GM23248 (cell line): ENCODE measurements around the gene LAMA1. TPM values are rescaled to one million over a fixed set of nuclear protein-coding genes. Genes with fewer than 3 reads are reported as not detected.

Experiments used
- DNase-seq: peaks from one replicate; pipeline ENCODE4 v3.0.0-alpha.2; 2015
- H2AFZ ChIP-seq: fragments of 200-600 bp; sonication (generic); 2 replicates; pipeline ENCODE4 v1.6.1; 2016; ENCODE audit warnings: antibody characterized with exemption
- H3F3A ChIP-seq: fragments of 200-600 bp; sonication (generic); 2 replicates; pipeline ENCODE4 v1.6.1; 2016; ENCODE audit warnings: mild to moderate bottlenecking, antibody characterized with exemption, mixed run types; ENCODE audit not compliant: insufficient read depth
- H3K27ac ChIP-seq: fragments of 200-600 bp; sonication (generic); 2 replicates; pipeline ENCODE4 v1.5.1; 2016; ENCODE audit warnings: mild to moderate bottlenecking
- H3K27me3 ChIP-seq: fragments of 200-600 bp; sonication (generic); replicated peaks from 2 replicates; pipeline ENCODE4 v1.6.1; 2016; ENCODE audit warnings: mild to moderate bottlenecking; ENCODE audit not compliant: insufficient read depth
- H3K36me3 ChIP-seq: fragments of 200-600 bp; sonication (generic); 2 replicates; pipeline ENCODE4 v1.6.1; 2016; ENCODE audit warnings: low read depth, mild to moderate bottlenecking
- H3K4me1 ChIP-seq: fragments of 200-600 bp; sonication (generic); 2 replicates; pipeline ENCODE4 v1.6.1; 2016; ENCODE audit warnings: mild to moderate bottlenecking; ENCODE audit not compliant: insufficient read depth
- H3K4me2 ChIP-seq: fragments of 200-600 bp; sonication (generic); one replicate; pipeline ENCODE4 v1.6.1; 2016; ENCODE audit warnings: mild to moderate bottlenecking; ENCODE audit not compliant: unreplicated experiment
- H3K4me3 ChIP-seq: fragments of 200-600 bp; sonication (generic); 2 replicates; pipeline ENCODE4 v1.5.1; 2016; ENCODE audit warnings: mild to moderate bottlenecking
- H3K79me2 ChIP-seq: fragments of 200-600 bp; sonication (generic); 2 replicates; pipeline ENCODE4 v1.6.1; 2016; ENCODE audit warnings: mild to moderate bottlenecking; ENCODE audit not compliant: insufficient read depth
- H3K9ac ChIP-seq: fragments of 200-600 bp; sonication (generic); 2 replicates; pipeline ENCODE4 v1.6.1; 2016; ENCODE audit warnings: mild to moderate bottlenecking
- H3K9me2 ChIP-seq: fragments of 200-600 bp; sonication (generic); 2 replicates; pipeline ENCODE4 v1.6.1; 2016; ENCODE audit warnings: mixed run types, mild to moderate bottlenecking, moderate library complexity; ENCODE audit not compliant: insufficient read depth
- H3K9me3 ChIP-seq: fragments of 200-600 bp; sonication (generic); one replicate; pipeline ENCODE4 v1.6.1; 2017; ENCODE audit warnings: low read depth
- H4K20me1 ChIP-seq: fragments of 200-600 bp; sonication (generic); 2 replicates; pipeline ENCODE4 v1.6.0; 2016; ENCODE audit not compliant: insufficient read depth
- EZH2 ChIP-seq: fragments of 200-600 bp; sonication (generic); IDR thresholded peaks from 2 replicates; pipeline ENCODE4 v1.6.1; 2018; ENCODE audit warnings: antibody characterized with exemption, mild to moderate bottlenecking; ENCODE audit not compliant: insufficient read depth, poor library complexity, severe bottlenecking
- EZH2phosphoT487 ChIP-seq: fragments of 200-600 bp; sonication (generic); IDR thresholded peaks from 2 replicates; pipeline ENCODE4 v1.6.1; 2018; ENCODE audit warnings: antibody characterized with exemption, moderate library complexity, mild to moderate bottlenecking, low read depth; ENCODE audit not compliant: insufficient read depth
- WGBS, 2 experiments: methylation state at CpG; one replicate each; pipeline ENCODE4 v1.1.6; 2015 to 2017; ENCODE audit warnings: low lambda C conversion rate in 2 of 2, low coverage in 1 of 2; ENCODE audit errors: missing lambda C conversion rate in 2 of 2; 5-methylcytosine and 5-hydroxymethylcytosine counted together
- in situ Hi-C: fragments of 300-500 bp; cut with MboI; formaldehyde crosslinking; loops from 2 replicates; pipeline ENCODE4 v1.15.0; 2020
- polyA plus RNA-seq: library from polyadenylated mRNA; unstranded; fragments of >200 nt; fragmentation: Nextera tagmentation; extraction: Ambion mirVana; gene quantifications from 2 replicates; pipeline ENCODE4 v1.2.1, GENCODE V29; 2016
- total RNA-seq: library from RNA; depleted of rRNA; stranded (reverse); fragments of >200 nt; shearing (Covaris generic); gene quantifications from 2 replicates; pipeline ENCODE4 v1.2.3, GENCODE V29; 2014

The LAMA1 gene
- total and polyA plus RNA-seq, 2 experiments from 2014 or later: 3.1 to 5.4 TPM

DNA sequence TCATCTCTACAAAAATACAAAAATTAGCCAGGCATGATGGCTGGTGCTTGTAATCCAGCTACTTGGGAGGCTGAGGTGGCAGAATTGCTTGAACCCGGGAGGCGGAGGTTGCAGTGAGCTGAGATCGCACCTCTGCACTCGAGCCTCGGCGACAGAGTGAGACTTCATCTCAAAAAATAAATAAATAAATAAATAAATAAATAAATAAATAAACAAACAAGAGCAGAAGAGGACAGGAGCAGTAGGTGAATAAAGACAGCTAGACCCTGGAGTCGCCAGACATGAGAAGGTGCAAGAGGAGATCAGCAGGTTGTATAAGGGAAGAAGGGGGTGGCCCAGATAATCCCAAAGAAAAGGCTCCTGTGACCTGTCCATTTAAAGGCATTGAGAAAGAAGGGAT is 12.3 kb downstream of the LAMA1 start:
- Histone ChIP-seq H3F3A (no peaks in the 10 kb centered on the region), H3K27ac (no peak overlapping the region), H3K36me3 (no peaks in the 10 kb centered on the region), H3K79me2 (no peaks in the 10 kb centered on the region), H3K4me2 (no peak overlapping the region), H2AFZ (no peak overlapping the region), H3K9me3 (no peaks in the 10 kb centered on the region), H4K20me1 (no peaks in the 10 kb centered on the region), H3K9ac (no peak overlapping the region), H3K27me3 (no peaks in the 10 kb centered on the region), H3K9me2 (no peaks in the 10 kb centered on the region), H3K4me3 (no peak overlapping the region), H3K4me1 (no peaks in the 10 kb centered on the region)
- in situ Hi-C loops: no loop called here
- DNase-seq: no peak
- TF ChIP-seq EZH2 (no peak), EZH2phosphoT487 (no peak)
- WGBS, 2 experiments: 85 to 88% methylated on average over 7 of the region's 7 CpGs

DNA sequence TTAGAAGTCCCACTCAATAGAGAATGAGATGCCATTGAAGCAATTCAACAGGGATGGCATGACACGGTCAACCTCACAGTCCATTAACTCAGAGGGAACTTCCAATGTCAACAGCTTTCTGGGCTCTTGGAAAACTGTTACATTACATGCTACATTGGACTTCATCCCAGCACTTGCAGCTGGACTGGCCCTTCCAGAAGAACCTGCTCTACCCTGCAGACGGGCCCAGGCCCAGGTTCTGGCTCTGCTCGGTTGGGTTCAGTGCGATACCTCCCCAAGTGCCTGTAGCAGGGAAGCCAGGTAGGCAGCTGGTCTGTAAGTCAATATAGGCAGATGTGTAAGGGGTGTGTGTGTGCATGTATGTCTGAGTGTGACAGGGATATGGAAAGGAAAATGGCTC is 12.9 kb downstream of the LAMA1 start:
- Histone ChIP-seq H3K9me3 (no peaks in the 10 kb centered on the region), H3F3A (no peaks in the 10 kb centered on the region), H3K4me2 (no peak overlapping the region), H3K9ac (no peak overlapping the region), H3K9me2 (no peaks in the 10 kb centered on the region), H3K27ac (no peak overlapping the region), H3K79me2 (no peaks in the 10 kb centered on the region), H3K4me3 (no peak overlapping the region), H4K20me1 (no peaks in the 10 kb centered on the region), H3K27me3 (no peaks in the 10 kb centered on the region), H2AFZ (no peak overlapping the region), H3K36me3 (no peaks in the 10 kb centered on the region), H3K4me1 (no peaks in the 10 kb centered on the region)
- in situ Hi-C loops: no loop called here
- TF ChIP-seq EZH2 (no peak), EZH2phosphoT487 (no peak)
- DNase-seq: no peak
- 82 to 84% methylated on average over 4 of the region's 4 CpGs for WGBS, 2 experiments

DNA sequence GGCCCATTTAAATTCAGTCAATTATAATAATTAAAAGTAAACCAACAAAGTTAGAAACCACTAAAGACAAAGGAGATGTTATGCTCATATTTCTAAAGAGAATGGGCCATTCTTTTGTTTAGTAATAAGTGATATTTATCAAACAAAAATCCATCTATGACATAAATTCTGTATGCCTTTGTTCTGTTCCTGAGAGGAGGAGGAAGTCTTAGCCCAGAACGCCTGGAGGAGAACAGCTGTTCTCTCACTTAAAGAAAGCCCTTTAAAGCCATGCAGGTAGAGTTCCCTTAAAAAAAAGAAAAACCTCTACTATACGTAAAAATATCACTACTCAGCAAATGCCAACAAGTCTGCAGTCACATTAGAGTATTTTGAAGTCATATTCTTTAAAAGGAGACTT is 15.5 kb downstream of the LAMA1 start:
- Histone ChIP-seq H4K20me1 (no peaks in the 10 kb centered on the region), H3K4me1 (no peaks in the 10 kb centered on the region), H3K4me2 (no peak overlapping the region), H3K4me3 (no peak overlapping the region), H2AFZ (no peak overlapping the region), H3K36me3 (no peaks in the 10 kb centered on the region), H3K27me3 (no peaks in the 10 kb centered on the region), H3K79me2 (no peaks in the 10 kb centered on the region), H3K27ac (no peak overlapping the region), H3K9ac (no peak overlapping the region), H3K9me2 (no peaks in the 10 kb centered on the region), H3F3A (no peaks in the 10 kb centered on the region), H3K9me3 (no peaks in the 10 kb centered on the region)
- no peak for DNase-seq
- in situ Hi-C loops: no loop called here
- WGBS, 2 experiments: 56 to 63% methylated on average over 2 of the region's 2 CpGs
- TF ChIP-seq EZH2phosphoT487 (no peak), EZH2 (no peak)

GRCh38 chr18:7096838-7097237 is 20.8 kb downstream of the LAMA1 start:
- in situ Hi-C loops: no loop called here
- no peak overlapping the region for H3K27ac ChIP-seq
- H3K36me3 ChIP-seq: no peaks in the 10 kb centered on the region
- H3F3A ChIP-seq: no peaks in the 10 kb centered on the region
- no peaks in the 10 kb centered on the region for H3K9me2 ChIP-seq
- TF ChIP-seq EZH2phosphoT487: no peak
- no peak for TF ChIP-seq EZH2
- H3K4me1 ChIP-seq: no peaks in the 10 kb centered on the region
- H4K20me1 ChIP-seq: no peaks in the 10 kb centered on the region
- no peak overlapping the region for H3K9ac ChIP-seq
- no peak for DNase-seq
- 88 to 89% methylated on average over 7 of the region's 7 CpGs for WGBS, 2 experiments
- H3K27me3 ChIP-seq: no peaks in the 10 kb centered on the region
- no peak overlapping the region for H2AFZ ChIP-seq
- no peaks in the 10 kb centered on the region for H3K9me3 ChIP-seq
- no peak overlapping the region for H3K4me3 ChIP-seq
- no peak overlapping the region for H3K4me2 ChIP-seq
- H3K79me2 ChIP-seq: no peaks in the 10 kb centered on the region

GRCh38 chr18:7094427-7094826 is 23.2 kb downstream of the LAMA1 start:
- Histone ChIP-seq H3F3A (no peaks in the 10 kb centered on the region), H3K4me2 (no peak overlapping the region), H3K36me3 (no peaks in the 10 kb centered on the region), H3K27me3 (peaks cover 4% of the 10 kb centered on the region; the same call in 1 of the 2 replicates), H3K9ac (no peak overlapping the region), H3K9me2 (no peaks in the 10 kb centered on the region), H3K9me3 (no peaks in the 10 kb centered on the region), H3K4me3 (no peak overlapping the region), H3K27ac (no peak overlapping the region), H3K4me1 (no peaks in the 10 kb centered on the region), H3K79me2 (no peaks in the 10 kb centered on the region), H4K20me1 (no peaks in the 10 kb centered on the region), H2AFZ (no peak overlapping the region)
- TF ChIP-seq EZH2phosphoT487 (no peak), EZH2 (no peak)
- no peak for DNase-seq
- in situ Hi-C loops: no loop called here
